GM19397 (cell line): ENCODE results near the gene ANKH.
A peak's percentile ranks its signal among the peaks of the same experiment; 100 is the strongest.

ENCODE experiments used
- ATAC-seq: cut with Tn5 transposase; IDR thresholded peaks from one replicate; pipeline ENCODE4 v1.9.1; 2021; ENCODE audit warnings: mild to moderate bottlenecking, moderate library complexity; ENCODE audit not compliant: unreplicated experiment

Gene ANKH

DNA sequence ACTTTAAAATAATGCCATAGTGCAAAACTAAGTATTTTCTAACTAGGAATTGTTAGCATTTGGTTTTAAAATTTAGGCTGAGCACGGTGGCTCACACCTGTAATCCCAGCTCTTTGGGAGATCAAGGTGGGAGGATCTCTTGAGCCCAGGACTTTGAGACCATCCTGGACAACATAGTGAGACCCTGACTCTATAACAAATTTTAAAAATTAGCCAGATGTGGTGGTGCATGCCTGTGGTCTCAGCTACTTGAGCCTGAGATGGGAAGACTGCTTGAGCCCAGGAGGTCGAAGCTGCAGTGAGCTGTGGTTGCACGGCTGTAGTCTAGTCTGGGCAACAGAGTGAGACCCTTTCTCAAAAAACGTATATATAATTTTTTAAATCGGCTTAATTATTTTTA is 202.2 kb downstream of the ANKH start:
- ATAC-seq, result no peak

DNA sequence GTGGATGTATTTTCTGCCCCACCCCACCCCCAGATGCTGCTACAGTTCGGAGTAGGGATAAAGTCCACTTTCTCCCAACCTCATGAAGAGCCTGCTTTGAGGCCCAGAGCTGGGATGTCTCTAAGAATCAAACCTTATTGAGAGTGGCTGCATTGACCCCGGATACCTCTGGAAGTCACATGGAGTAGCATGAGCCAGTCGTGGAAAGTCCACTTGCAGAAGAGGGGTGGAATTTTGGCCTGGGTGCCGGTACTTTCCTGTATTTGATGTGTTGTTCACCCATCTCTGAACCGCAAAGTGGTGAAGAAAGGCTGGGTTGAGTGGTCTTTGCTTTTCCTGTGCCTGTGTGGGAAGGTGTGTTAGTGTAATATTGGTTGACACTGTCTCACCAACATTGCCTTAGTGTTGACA is 203.4 kb downstream of the ANKH start:
- ATAC-seq, result no peak

DNA sequence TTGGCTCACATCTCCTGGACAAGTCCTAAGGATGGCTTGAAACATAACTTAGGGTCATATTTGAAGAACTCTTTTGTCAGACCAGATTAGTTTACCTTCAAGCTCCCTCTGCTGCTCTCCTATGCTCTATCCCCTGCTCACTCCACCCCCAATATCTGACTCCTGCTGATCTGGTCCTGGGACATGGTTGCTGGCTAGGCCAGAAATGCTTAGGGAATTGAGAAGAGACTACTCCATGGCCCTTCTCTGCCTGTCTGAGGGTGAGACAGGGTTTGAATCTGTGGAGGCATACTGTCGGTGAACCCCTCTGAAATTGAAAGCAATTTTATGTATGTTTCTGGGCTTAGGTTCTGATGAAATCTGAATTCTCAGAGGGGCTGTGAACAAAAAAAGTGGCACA is 203.8 kb downstream of the ANKH start:
- ATAC-seq, result no peak

GRCh38 chr5:14667290-14667689 is 204.3 kb downstream of the ANKH start:
- no peak for ATAC-seq

DNA sequence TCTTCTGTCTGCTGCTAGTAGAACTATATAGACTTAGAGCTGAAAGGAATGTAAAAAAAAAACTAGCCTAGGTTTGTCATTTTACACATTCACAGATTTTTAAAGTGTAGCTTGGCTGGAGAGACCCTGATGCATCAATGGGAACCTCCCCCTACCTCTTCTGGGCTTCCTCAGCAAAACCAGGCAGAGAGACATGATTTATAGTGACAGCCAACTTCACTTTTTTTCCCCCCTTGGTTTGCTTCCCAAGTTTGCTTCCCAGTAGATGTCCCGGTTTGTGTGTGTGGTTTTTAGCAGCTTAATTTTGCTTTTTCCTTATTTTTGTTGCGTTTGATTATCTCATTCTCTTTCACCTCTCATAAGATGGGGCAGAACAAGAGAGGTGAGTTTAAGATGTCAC is 205.2 kb downstream of the ANKH start:
- no peak for ATAC-seq

DNA sequence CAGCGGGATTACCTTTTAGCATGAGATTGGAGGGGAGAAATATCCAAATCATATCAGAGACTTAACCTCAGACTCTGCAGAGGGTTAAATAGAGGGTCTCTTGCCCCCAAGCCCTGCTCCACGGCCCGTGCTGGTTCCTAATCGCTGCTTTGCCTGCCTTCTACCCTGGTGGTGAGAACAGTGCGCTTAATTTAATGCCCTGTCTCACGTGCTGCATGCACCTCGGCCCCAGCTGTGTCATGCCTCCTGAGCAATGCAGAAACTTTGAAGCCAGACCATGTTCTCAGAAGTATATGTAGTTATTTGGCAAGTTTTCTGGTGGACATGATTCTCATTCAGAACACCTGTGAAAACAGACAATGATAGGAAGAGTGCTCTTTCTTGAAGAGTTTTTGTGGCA is 205.6 kb downstream of the ANKH start:
- ATAC-seq, result peak; percentile 36

GRCh38 chr5:14665101-14665822 is 206.3 kb downstream of the ANKH start:
- no peak for ATAC-seq

DNA sequence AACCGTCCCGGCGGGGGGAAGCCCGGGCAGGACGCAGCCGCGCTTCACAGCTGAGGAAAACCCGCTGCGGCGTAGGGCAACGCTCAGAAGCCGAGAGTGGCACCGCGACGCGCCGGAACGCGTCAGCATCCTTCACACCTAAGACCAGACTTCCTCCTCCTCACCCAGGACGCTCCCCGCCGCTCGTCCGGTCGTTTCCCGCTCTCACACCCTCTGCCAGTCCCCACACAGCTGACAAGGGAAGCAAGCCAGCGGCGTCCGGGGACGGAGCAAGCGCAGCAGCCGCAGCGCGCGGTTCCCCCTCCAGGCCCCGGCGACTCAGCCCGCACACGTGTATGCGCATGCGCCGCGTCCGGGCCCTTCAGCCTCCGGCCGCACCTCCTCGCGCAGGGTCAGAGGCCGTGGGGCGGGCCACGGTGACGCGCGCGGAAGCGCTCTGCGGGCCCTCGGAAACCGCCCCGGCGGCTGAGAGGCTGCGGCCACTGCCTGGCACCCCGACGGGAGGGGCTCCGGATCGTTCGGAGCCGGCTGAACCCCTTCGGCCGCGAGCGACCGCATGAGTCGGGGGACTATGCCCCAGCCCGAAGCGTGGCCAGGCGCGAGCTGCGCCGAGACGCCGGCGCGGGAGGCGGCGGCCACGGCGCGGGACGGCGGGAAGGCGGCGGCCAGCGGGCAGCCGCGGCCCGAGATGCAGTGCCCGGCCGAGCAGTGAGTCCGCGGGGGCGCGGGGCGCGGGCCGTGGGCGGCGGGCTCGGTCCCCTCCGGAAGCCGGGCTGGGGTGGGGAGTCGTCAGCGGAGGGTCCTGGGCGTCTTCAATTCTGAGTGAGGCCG is 207.1 kb downstream of the ANKH start, which contains the start of gene OTULIN:
TSS of gene OTULIN (plus strand) at position 449 of the 831 bp plus-strand sequence. CDS start at position 557, 108 bp downstream.
- ATAC-seq, result peak; percentile 67

DNA sequence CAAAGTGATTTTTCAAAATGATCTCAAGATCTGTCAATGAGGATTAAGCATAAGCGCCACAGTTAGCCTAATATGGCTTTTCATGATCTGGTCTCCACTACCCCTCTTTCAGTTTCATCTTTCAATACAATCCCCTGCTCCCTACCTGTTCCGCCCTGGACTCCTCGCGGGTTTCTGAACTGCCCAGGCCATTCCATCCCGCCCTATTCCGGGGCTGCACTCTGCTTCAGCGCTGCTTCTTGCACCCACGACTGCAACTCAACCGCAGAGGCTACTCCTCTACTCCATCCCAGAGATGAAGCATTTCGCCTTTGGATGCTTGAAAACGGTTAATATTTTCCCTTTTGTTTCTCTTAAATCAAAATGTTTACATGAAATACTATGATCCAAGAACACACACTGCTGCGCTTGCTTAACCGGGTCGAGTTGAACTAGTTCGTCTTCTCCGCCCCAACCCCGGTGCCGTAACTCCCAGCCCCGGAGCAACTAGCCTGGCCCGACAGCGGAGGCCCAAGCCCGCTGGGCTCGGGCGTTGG is 207.8 kb downstream of the ANKH start:
- no peak for ATAC-seq

GRCh38 chr5:14662721-14663260 is 208.8 kb downstream of the ANKH start:
- no peak for ATAC-seq

DNA sequence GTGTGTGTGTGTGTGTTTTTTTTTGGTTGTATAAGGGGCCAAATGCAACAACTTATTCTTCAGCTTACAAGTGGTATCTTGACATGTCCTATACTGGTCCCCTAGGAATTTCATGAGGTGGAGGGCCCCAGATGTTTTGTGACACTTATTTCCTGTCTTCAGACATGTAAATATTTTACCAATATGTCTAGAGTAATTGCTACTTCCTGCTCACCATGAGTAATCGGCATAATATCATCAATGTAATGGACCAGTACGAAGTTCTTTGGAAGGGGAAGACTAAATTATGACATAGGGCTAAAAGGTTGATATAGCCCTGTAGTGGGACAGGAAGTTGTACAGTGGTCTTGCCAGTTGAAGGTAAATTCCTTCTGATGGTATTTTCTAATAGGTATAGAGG is 210.7 kb downstream of the ANKH start:
- no peak for ATAC-seq

- no peak for ATAC-seq
These were observed 211.6 kb downstream of the ANKH start for GRCh38 chr5:14659821-14660607.

- ATAC-seq, result no peak
These were observed 214.7 kb downstream of the ANKH start for GRCh38 chr5:14656898-14657297.

GRCh38 chr5:14655146-14655741 is 216.3 kb downstream of the ANKH start:
- no peak for ATAC-seq
